Thyroid gland (tissue), 4 donors: Measurements from ENCODE around the gene NPFF.

Experiments
- CTCF ChIP-seq, 6 experiments: fragments of 200-600 bp in 3 of 6; fragments of 450-650 bp in 3 of 6; sonication (generic) in 3 of 6; IDR thresholded peaks; one replicate each; pipeline ENCODE4 v1.5.1; 2016 to 2019; ENCODE audit warnings: antibody characterized with exemption in 6 of 6, mild to moderate bottlenecking in 2 of 6, inconsistent platforms in 1 of 6, moderate library complexity in 1 of 6
- POLR2A ChIP-seq, 2 donors: fragments of 450-650 bp; IDR thresholded peaks; one replicate each; pipeline ENCODE4 v1.6.1; 2017; ENCODE audit warnings: antibody characterized with exemption in 2 of 2, mild to moderate bottlenecking in 2 of 2, moderate library complexity in 1 of 2

- TF ChIP-seq CTCF (IDR thresholded peaks at IDR 0.05) (no peak), POLR2A (IDR thresholded peaks at IDR 0.05) (peak; percentile 23 to 56)
Observed at GRCh38 chr12:53500776-53501614, 6.3 kb downstream of the NPFF start, which contains the start of gene TARBP2.
